ENCODE results near the gene NAV3.

NAV3 gene

GRCh38 chr12:77861317-77861716, 30.6 kb downstream of the NAV3 start:
- H3K4me1 ChIP-seq = peaks cover 8% of the 10 kb centered on the region
- no peaks in the 10 kb centered on the region for H3K36me3 ChIP-seq (replicated peaks)
- in situ Hi-C loops (cut with MboI; ENCODE audit: low sequenced_read_pairs) = no loop called here
- no peaks in the 10 kb centered on the region for H3K9me3 ChIP-seq
- H3K4me3 ChIP-seq = no peak overlapping the region
- DNase-seq (ENCODE audit: low spot score in 2 of 2) = no peak
- no peaks in the 10 kb centered on the region for H3K27me3 ChIP-seq (ENCODE audit: low read depth)

- no peak overlapping the region for H3K4me3 ChIP-seq
- no peaks in the 10 kb centered on the region for H3K27me3 ChIP-seq (ENCODE audit: low read depth)
- H3K4me1 ChIP-seq = peaks cover 8% of the 10 kb centered on the region
- in situ Hi-C loops (cut with MboI; ENCODE audit: low sequenced_read_pairs) = no loop called here
- no peak for DNase-seq (ENCODE audit: low spot score in 2 of 2)
- H3K36me3 ChIP-seq (replicated peaks) = no peaks in the 10 kb centered on the region
- H3K9me3 ChIP-seq = no peaks in the 10 kb centered on the region
Observed at GRCh38 chr12:77865178-77865577, 34.5 kb downstream of the NAV3 start.

GRCh38 chr12:77878901-77879300, 48.2 kb downstream of the NAV3 start:
- in situ Hi-C loops (cut with MboI; ENCODE audit: low sequenced_read_pairs) = no loop called here

GRCh38 chr12:77882709-77883108, 52.0 kb downstream of the NAV3 start:
- Histone ChIP-seq H3K4me3 (no peak overlapping the region), H3K36me3 (replicated peaks) (no peaks in the 10 kb centered on the region), H3K27me3 (ENCODE audit: low read depth) (no peaks in the 10 kb centered on the region), H3K4me1 (no peaks in the 10 kb centered on the region), H3K9me3 (no peaks in the 10 kb centered on the region)
- in situ Hi-C loops (cut with MboI; ENCODE audit: low sequenced_read_pairs) = no loop called here
- no peak for DNase-seq (ENCODE audit: low spot score in 2 of 2)

More at GRCh38 chr12:77878901-77879300, 48.2 kb downstream of the NAV3 start:
- H3K9me3 ChIP-seq = no peaks in the 10 kb centered on the region
- no peak overlapping the region for H3K4me3 ChIP-seq
- H3K36me3 ChIP-seq (replicated peaks) = no peaks in the 10 kb centered on the region
- no peaks in the 10 kb centered on the region for H3K27me3 ChIP-seq (ENCODE audit: low read depth)
- DNase-seq (ENCODE audit: low spot score in 2 of 2) = no peak
- no peaks in the 10 kb centered on the region for H3K4me1 ChIP-seq

- H3K9me3 ChIP-seq = no peaks in the 10 kb centered on the region
- no peaks in the 10 kb centered on the region for H3K27me3 ChIP-seq (ENCODE audit: low read depth)
- no peaks in the 10 kb centered on the region for H3K36me3 ChIP-seq (replicated peaks)
- in situ Hi-C loops (cut with MboI; ENCODE audit: low sequenced_read_pairs) = no loop called here
- no peaks in the 10 kb centered on the region; the same call in 1 of the 2 replicates for H3K4me1 ChIP-seq
- no peak for DNase-seq (ENCODE audit: low spot score in 2 of 2)
- no peak overlapping the region for H3K4me3 ChIP-seq
Observed at GRCh38 chr12:77888611-77889010, 57.9 kb downstream of the NAV3 start.

- H3K9me3 ChIP-seq = no peaks in the 10 kb centered on the region
- no peaks in the 10 kb centered on the region for H3K36me3 ChIP-seq (replicated peaks)
- H3K4me1 ChIP-seq = peaks cover 15% of the 10 kb centered on the region
- H3K4me3 ChIP-seq = no peak overlapping the region
- in situ Hi-C loops (cut with MboI; ENCODE audit: low sequenced_read_pairs) = no loop called here
- DNase-seq (ENCODE audit: low spot score in 2 of 2) = no peak
- no peaks in the 10 kb centered on the region for H3K27me3 ChIP-seq (ENCODE audit: low read depth)
Observed at GRCh38 chr12:77891518-77892147, 60.9 kb downstream of the NAV3 start.

GRCh38 chr12:77893918-77894317, 63.2 kb downstream of the NAV3 start:
- in situ Hi-C loops (cut with MboI; ENCODE audit: low sequenced_read_pairs) = no loop called here
- Histone ChIP-seq H3K4me3 (no peak overlapping the region), H3K36me3 (replicated peaks) (no peaks in the 10 kb centered on the region), H3K4me1 (peaks cover 15% of the 10 kb centered on the region), H3K9me3 (no peaks in the 10 kb centered on the region), H3K27me3 (ENCODE audit: low read depth) (no peaks in the 10 kb centered on the region)
- peak in 1 of 2 experiments; percentile 20 for DNase-seq (ENCODE audit: low spot score in 2 of 2)

- in situ Hi-C loops (cut with MboI; ENCODE audit: low sequenced_read_pairs) = no loop called here
Observed at GRCh38 chr12:77894556-77894955, 63.9 kb downstream of the NAV3 start.

GRCh38 chr12:77895699-77896098, 65.0 kb downstream of the NAV3 start:
- in situ Hi-C loops (cut with MboI; ENCODE audit: low sequenced_read_pairs) = no loop called here
- Histone ChIP-seq H3K4me1 (peaks cover 15% of the 10 kb centered on the region), H3K4me3 (no peak overlapping the region), H3K27me3 (ENCODE audit: low read depth) (no peaks in the 10 kb centered on the region), H3K36me3 (replicated peaks) (no peaks in the 10 kb centered on the region), H3K9me3 (no peaks in the 10 kb centered on the region)
- DNase-seq (ENCODE audit: low spot score in 2 of 2) = no peak

More at GRCh38 chr12:77894556-77894955, 63.9 kb downstream of the NAV3 start:
- Histone ChIP-seq H3K4me1 (peaks cover 15% of the 10 kb centered on the region), H3K27me3 (ENCODE audit: low read depth) (no peaks in the 10 kb centered on the region), H3K4me3 (no peak overlapping the region), H3K36me3 (replicated peaks) (no peaks in the 10 kb centered on the region), H3K9me3 (no peaks in the 10 kb centered on the region)
- no peak for DNase-seq (ENCODE audit: low spot score in 2 of 2)

- Histone ChIP-seq H3K36me3 (replicated peaks) (no peaks in the 10 kb centered on the region), H3K27me3 (ENCODE audit: low read depth) (no peaks in the 10 kb centered on the region), H3K4me1 (0 out of 2 replicates have a peak, but pooled peaks cover 3% of the 10 kb centered on the region), H3K4me3 (no peak overlapping the region), H3K9me3 (0 out of 2 replicates have a peak, but pooled peaks cover 2% of the 10 kb centered on the region)
- no peak for DNase-seq (ENCODE audit: low spot score in 2 of 2)
- in situ Hi-C loops (cut with MboI; ENCODE audit: low sequenced_read_pairs) = no loop called here
Observed at GRCh38 chr12:77907936-77908335, 77.2 kb downstream of the NAV3 start.

- H3K4me1 ChIP-seq = peaks cover 14% of the 10 kb centered on the region
- no peaks in the 10 kb centered on the region for H3K27me3 ChIP-seq (ENCODE audit: low read depth)
- in situ Hi-C loops (cut with MboI; ENCODE audit: low sequenced_read_pairs) = no loop called here
- no peaks in the 10 kb centered on the region for H3K36me3 ChIP-seq (replicated peaks)
- 0 out of 2 replicates have a peak, but pooled peaks cover 2% of the 10 kb centered on the region for H3K9me3 ChIP-seq
- no peak overlapping the region for H3K4me3 ChIP-seq
- DNase-seq (ENCODE audit: low spot score in 2 of 2) = no peak
Observed at GRCh38 chr12:77914081-77914488, 83.4 kb downstream of the NAV3 start.

- in situ Hi-C loops (cut with MboI; ENCODE audit: low sequenced_read_pairs) = no loop called here
- DNase-seq (ENCODE audit: low spot score in 2 of 2) = no peak
- no peaks in the 10 kb centered on the region for H3K27me3 ChIP-seq (ENCODE audit: low read depth)
- no peak overlapping the region for H3K4me3 ChIP-seq
- H3K4me1 ChIP-seq = peaks cover 22% of the 10 kb centered on the region
- no peaks in the 10 kb centered on the region for H3K36me3 ChIP-seq (replicated peaks)
- no peaks in the 10 kb centered on the region for H3K9me3 ChIP-seq
Observed at GRCh38 chr12:77915071-77915600, 84.4 kb downstream of the NAV3 start.

- H3K27me3 ChIP-seq (ENCODE audit: low read depth) = no peaks in the 10 kb centered on the region
- in situ Hi-C loops (cut with MboI; ENCODE audit: low sequenced_read_pairs) = no loop called here
- H3K4me1 ChIP-seq = peaks cover 22% of the 10 kb centered on the region
- no peaks in the 10 kb centered on the region for H3K9me3 ChIP-seq
- DNase-seq (ENCODE audit: low spot score in 2 of 2) = peak; percentile 53 to 92
- H3K36me3 ChIP-seq (replicated peaks) = no peaks in the 10 kb centered on the region
- H3K4me3 ChIP-seq = no peak overlapping the region
Observed at GRCh38 chr12:77916276-77916675, 85.6 kb downstream of the NAV3 start.

- H3K36me3 ChIP-seq (replicated peaks) = no peaks in the 10 kb centered on the region
- H3K4me3 ChIP-seq = no peak overlapping the region
- no peaks in the 10 kb centered on the region for H3K27me3 ChIP-seq (ENCODE audit: low read depth)
- H3K9me3 ChIP-seq = no peaks in the 10 kb centered on the region
- H3K4me1 ChIP-seq = peaks cover 22% of the 10 kb centered on the region
- in situ Hi-C loops (cut with MboI; ENCODE audit: low sequenced_read_pairs) = no loop called here
- no peak for DNase-seq (ENCODE audit: low spot score in 2 of 2)
Observed at GRCh38 chr12:77918046-77918445, 87.4 kb downstream of the NAV3 start.

Measured in HAP-1 (cell line).